PC-3 (cell line): ENCODE data around the gene BARHL1. TPM values are rescaled to one million over a fixed set of nuclear protein-coding genes. Genes with fewer than 3 reads are reported as not detected.

Experiments used
- ATAC-seq: fragments of 200-7000 bp; cut with Tn5 transposase; 2 replicates; pipeline ENCODE4 v1.9.1; 2020; ENCODE audit warnings: mild to moderate bottlenecking, moderate library complexity
- BruUV-seq: library from RNA; stranded (reverse); fragments of 400-500 nt; replicated peaks from 2 replicates; lab custom pipeline; 2021; lab: Mats Ljungman, UMichigan
- CTCF ChIA-PET: fragments of 300-600 bp; sonication (Branson Sonifier 250); formaldehyde crosslinking; loops from one replicate; lab custom pipeline; 2022; ENCODE audit warnings: antibody characterized with exemption; lab: Charles Lee
- POLR2A ChIA-PET: fragments of 300-600 bp; sonication (Branson Sonifier 250); formaldehyde crosslinking; loops from one replicate; lab custom pipeline; 2022; ENCODE audit warnings: antibody characterized with exemption; ENCODE audit not compliant: unreplicated experiment; lab: Charles Lee
- DNase-seq: peaks from one replicate; pipeline ENCODE4 v3.0.0-alpha.2; 2015
- H2AFZ ChIP-seq: fragments of 300-600 bp; sonication (generic); 2 replicates; pipeline ENCODE4 v1.6.0; 2016; ENCODE audit warnings: antibody characterized with exemption, low read length
- H3F3A ChIP-seq: fragments of 300-600 bp; sonication (generic); one replicate; pipeline ENCODE4 v1.6.0; 2017; ENCODE audit warnings: antibody characterized with exemption, low read length, control low read depth, mild to moderate bottlenecking; ENCODE audit not compliant: unreplicated experiment
- H3K27ac ChIP-seq: fragments of 300-600 bp; sonication (generic); 2 replicates; pipeline ENCODE4 v1.5.1; 2016; ENCODE audit warnings: mild to moderate bottlenecking, low read length
- H3K27me3 ChIP-seq: fragments of 300-600 bp; sonication (generic); 2 replicates; pipeline ENCODE4 v1.6.1; 2016; ENCODE audit warnings: low read length, mixed read lengths
- H3K36me3 ChIP-seq: fragments of 300-600 bp; sonication (generic); 2 replicates; pipeline ENCODE4 v1.6.1; 2016; ENCODE audit warnings: low read depth, mixed run types, low read length, mixed read lengths
- H3K4me1 ChIP-seq: fragments of 300-600 bp; sonication (generic); 2 replicates; pipeline ENCODE4 v1.5.1; 2016; ENCODE audit warnings: low read length; ENCODE audit not compliant: insufficient read depth
- H3K4me2 ChIP-seq: fragments of 300-600 bp; sonication (generic); 2 replicates; pipeline ENCODE4 v1.6.0; 2016; ENCODE audit warnings: low read length
- H3K4me3 ChIP-seq: fragments of 300-600 bp; sonication (generic); 2 replicates; pipeline ENCODE4 v1.5.1; 2016; ENCODE audit warnings: mild to moderate bottlenecking, low read length, mixed read lengths
- H3K79me2 ChIP-seq: fragments of 300-600 bp; sonication (generic); 2 replicates; pipeline ENCODE4 v1.6.1; 2017; ENCODE audit warnings: low read length, mixed read lengths
- H3K9ac ChIP-seq: fragments of 300-600 bp; sonication (generic); 2 replicates; pipeline ENCODE4 v1.6.0; 2016; ENCODE audit warnings: mild to moderate bottlenecking, low read length
- H3K9me2 ChIP-seq: fragments of 300-600 bp; sonication (generic); replicated peaks from 2 replicates; pipeline ENCODE4 v1.6.1; 2016; ENCODE audit warnings: mixed run types, low read length, mixed read lengths
- H3K9me3 ChIP-seq: fragments of 300-600 bp; sonication (generic); 2 replicates; pipeline ENCODE4 v1.6.1; 2016; ENCODE audit warnings: low read length, mixed read lengths
- H4K20me1 ChIP-seq: fragments of 300-600 bp; sonication (generic); 2 replicates; pipeline ENCODE4 v1.6.1; 2016; ENCODE audit warnings: low read length, mixed read lengths
- EZH2 ChIP-seq: fragments of 300-600 bp; sonication (generic); IDR thresholded peaks from one replicate; pipeline ENCODE4 v1.6.1; 2017; ENCODE audit warnings: antibody characterized with exemption, mild to moderate bottlenecking, low read length; ENCODE audit not compliant: unreplicated experiment
- EZH2phosphoT487 ChIP-seq: fragments of 300-600 bp; sonication (generic); IDR thresholded peaks from 2 replicates; pipeline ENCODE4 v1.6.1; 2018; ENCODE audit warnings: mild to moderate bottlenecking, antibody characterized with exemption, low read length, borderline replicate concordance
- intact Hi-C: fragments of 100-400 bp; cut with micrococcal nuclease; formaldehyde crosslinking; loops from 2 replicates; pipeline ENCODE4 v1.9.0; 2023
- total RNA-seq: library from RNA; depleted of rRNA; stranded (reverse); fragments of >200 nt; gene quantifications from 2 replicates; pipeline ENCODE4 v1.2.3, GENCODE V29; 2014
- TF ChIP-seq, protein P1 (sequence below): fragments of 300-600 bp; sonication (generic); conservative IDR thresholded peaks from 2 replicates; pipeline ENCODE4 v1.5.1; 2017; ENCODE audit warnings: antibody characterized with exemption, low read depth, mild to moderate bottlenecking, low read length

The BARHL1 gene
- total RNA-seq, 1 experiment from 2014 or later, result not detected

DNA sequence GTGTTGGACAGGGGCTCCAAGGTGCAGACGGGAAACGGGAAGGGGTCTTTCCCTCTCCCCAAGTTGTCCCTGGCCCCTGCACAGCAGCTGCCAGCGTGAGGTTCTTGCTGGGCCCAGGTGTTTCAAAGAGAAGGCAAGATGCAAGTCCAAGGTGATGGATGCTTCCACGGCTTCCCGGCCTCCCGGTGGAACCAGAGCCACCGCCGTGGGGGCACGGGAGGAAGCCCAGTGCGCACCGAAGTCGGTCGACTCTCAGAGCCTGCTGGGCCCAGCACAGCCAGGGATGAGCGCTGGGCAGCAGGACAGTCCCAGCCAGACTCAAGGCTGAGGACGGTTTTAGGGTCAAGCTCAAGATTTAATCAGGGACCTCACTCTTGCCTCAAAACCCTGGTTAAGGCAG is 25.2 kb upstream of the BARHL1 start:
- H3F3A ChIP-seq, result no peaks in the 10 kb centered on the region
- no peak overlapping the region for H3K4me3 ChIP-seq
- no peaks in the 10 kb centered on the region for H3K79me2 ChIP-seq
- no peaks in the 10 kb centered on the region for H3K9me3 ChIP-seq
- BruUV-seq, result no TSS peak
- H3K4me1 ChIP-seq, result no peaks in the 10 kb centered on the region
- DNase-seq (no peak), ATAC-seq (no peak)
- no peak overlapping the region for H3K4me2 ChIP-seq
- no peaks in the 10 kb centered on the region for H4K20me1 ChIP-seq
- TF ChIP-seq, protein P1, sequence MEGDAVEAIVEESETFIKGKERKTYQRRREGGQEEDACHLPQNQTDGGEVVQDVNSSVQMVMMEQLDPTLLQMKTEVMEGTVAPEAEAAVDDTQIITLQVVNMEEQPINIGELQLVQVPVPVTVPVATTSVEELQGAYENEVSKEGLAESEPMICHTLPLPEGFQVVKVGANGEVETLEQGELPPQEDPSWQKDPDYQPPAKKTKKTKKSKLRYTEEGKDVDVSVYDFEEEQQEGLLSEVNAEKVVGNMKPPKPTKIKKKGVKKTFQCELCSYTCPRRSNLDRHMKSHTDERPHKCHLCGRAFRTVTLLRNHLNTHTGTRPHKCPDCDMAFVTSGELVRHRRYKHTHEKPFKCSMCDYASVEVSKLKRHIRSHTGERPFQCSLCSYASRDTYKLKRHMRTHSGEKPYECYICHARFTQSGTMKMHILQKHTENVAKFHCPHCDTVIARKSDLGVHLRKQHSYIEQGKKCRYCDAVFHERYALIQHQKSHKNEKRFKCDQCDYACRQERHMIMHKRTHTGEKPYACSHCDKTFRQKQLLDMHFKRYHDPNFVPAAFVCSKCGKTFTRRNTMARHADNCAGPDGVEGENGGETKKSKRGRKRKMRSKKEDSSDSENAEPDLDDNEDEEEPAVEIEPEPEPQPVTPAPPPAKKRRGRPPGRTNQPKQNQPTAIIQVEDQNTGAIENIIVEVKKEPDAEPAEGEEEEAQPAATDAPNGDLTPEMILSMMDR, result no peak
- TF ChIP-seq EZH2 (no peak), EZH2phosphoT487 (no peak)
- H3K27ac ChIP-seq, result no peak overlapping the region
- no peak overlapping the region for H3K9ac ChIP-seq
- no peaks in the 10 kb centered on the region for H3K9me2 ChIP-seq
- POLR2A ChIA-PET, result no interaction called here
- intact Hi-C loops, result no loop called here
- no peaks in the 10 kb centered on the region for H3K27me3 ChIP-seq
- CTCF ChIA-PET, result no interaction called here
- no peaks in the 10 kb centered on the region for H3K36me3 ChIP-seq
- no peak overlapping the region for H2AFZ ChIP-seq

DNA sequence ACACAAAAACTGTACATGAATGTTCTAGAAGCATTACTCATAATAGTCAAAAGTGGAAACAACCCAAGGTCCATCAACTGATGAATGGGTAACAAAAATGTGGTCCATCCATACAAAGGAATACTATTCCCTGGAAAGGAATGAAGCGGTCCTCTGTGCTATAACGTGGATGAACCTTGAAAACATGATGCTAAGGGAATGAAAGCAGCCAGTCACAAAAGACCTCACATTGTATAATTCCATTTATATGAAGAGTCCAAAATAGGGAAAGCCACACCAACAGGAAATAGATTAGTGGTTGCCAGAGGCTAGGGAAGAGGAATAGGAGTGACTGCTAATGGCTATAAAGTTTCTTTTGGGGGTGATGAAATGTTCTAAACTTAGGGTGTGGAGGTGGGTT is 22.7 kb upstream of the BARHL1 start:
- TF ChIP-seq EZH2 (no peak), EZH2phosphoT487 (no peak)
- TF ChIP-seq, protein P1, result no peak
- intact Hi-C loops, result no loop called here
- CTCF ChIA-PET, result no interaction called here

DNA sequence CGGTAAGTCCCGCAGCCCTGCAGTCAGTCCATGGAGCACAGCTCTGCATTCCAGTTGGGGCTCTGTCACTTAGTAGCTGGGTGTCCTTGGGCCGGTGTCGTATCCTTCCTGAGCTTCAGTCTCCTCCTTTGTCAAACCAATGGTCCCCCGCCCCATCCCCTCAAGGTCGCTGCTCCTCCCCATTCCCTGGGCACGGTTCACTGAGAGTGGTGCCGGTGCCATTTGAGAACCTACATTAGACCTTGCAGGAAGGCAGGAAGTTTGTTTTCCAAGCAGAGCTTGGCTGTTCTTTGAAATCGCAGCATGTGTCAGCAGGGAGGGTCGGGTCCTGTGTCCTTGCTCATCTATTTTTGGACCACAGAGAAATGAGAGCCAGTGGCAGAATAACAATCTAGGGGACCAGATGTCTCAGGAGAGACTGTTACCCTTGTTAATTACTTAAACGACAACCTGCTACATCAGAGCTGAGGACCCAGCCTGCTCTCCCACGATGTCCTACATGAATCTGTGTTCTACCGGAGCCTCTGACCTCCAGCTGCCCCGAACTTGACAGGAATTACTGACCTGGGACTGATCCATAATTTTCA is 21.7 kb upstream of the BARHL1 start:
- no peaks in the 10 kb centered on the region for H3K27me3 ChIP-seq
- H3K4me3 ChIP-seq, result no peak overlapping the region
- H3K9ac ChIP-seq, result no peak overlapping the region
- no peaks in the 10 kb centered on the region for H3K79me2 ChIP-seq
- H3K4me1 ChIP-seq, result no peaks in the 10 kb centered on the region
- DNase-seq, result no peak
- ATAC-seq, result no peak
- TF ChIP-seq EZH2phosphoT487 (no peak), EZH2 (no peak)
- TF ChIP-seq, protein P1, result no peak
- ChIA-PET POLR2A (no interaction called here), CTCF (interaction anchor here (0.5 kb wide), 1 partner anchor 151 kb away, joined by 9 read pairs; the partner anchor contains the start of gene CFAP77)
- H2AFZ ChIP-seq, result no peak overlapping the region
- no peaks in the 10 kb centered on the region for H3K9me3 ChIP-seq
- no peak overlapping the region for H3K4me2 ChIP-seq
- no peak overlapping the region for H3K27ac ChIP-seq
- intact Hi-C loops, result no loop called here
- H3K36me3 ChIP-seq, result no peaks in the 10 kb centered on the region
- BruUV-seq, result no TSS peak
- no peaks in the 10 kb centered on the region for H4K20me1 ChIP-seq
- no peaks in the 10 kb centered on the region for H3K9me2 ChIP-seq
- no peaks in the 10 kb centered on the region for H3F3A ChIP-seq

More for the DNA sequence above, 22.7 kb upstream of the BARHL1 start:
- H3K4me1 ChIP-seq, result no peaks in the 10 kb centered on the region
- H3K36me3 ChIP-seq, result no peaks in the 10 kb centered on the region
- no peaks in the 10 kb centered on the region for H3K27me3 ChIP-seq
- BruUV-seq, result no TSS peak
- no peak overlapping the region for H3K9ac ChIP-seq
- DNase-seq (no peak), ATAC-seq (no peak)
- H4K20me1 ChIP-seq, result no peaks in the 10 kb centered on the region
- no peak overlapping the region for H3K4me3 ChIP-seq
- H2AFZ ChIP-seq, result no peak overlapping the region
- POLR2A ChIA-PET, result no interaction called here
- H3K4me2 ChIP-seq, result no peak overlapping the region
- H3K9me3 ChIP-seq, result no peaks in the 10 kb centered on the region
- H3K9me2 ChIP-seq, result no peaks in the 10 kb centered on the region
- no peak overlapping the region for H3K27ac ChIP-seq
- H3F3A ChIP-seq, result no peaks in the 10 kb centered on the region
- H3K79me2 ChIP-seq, result no peaks in the 10 kb centered on the region
